Measurements from ENCODE around the gene CCDC71. TPM values are rescaled to one million over a fixed set of nuclear protein-coding genes. Genes with fewer than 3 reads are reported as not detected.
A peak's percentile ranks its signal among the peaks of the same experiment; 100 is the strongest.

Gene CCDC71
- total RNA-seq, result 10 to 100 TPM; 12.6 to 20.5 (median 14.7) TPM
- 10 to 100 TPM; 20.0 to 26.8 (median 20.8) TPM for polyA plus RNA-seq
- long read RNA-seq, donor 1, partial matches to known transcripts, result 0 of 1 reads
- long read RNA-seq, donor 1, other reads (novel, unspliced or antisense), result 1 of 1 reads
- long read RNA-seq, donor 2, partial matches to known transcripts, result 1 of 1 reads
- long read RNA-seq, donor 2, other reads (novel, unspliced or antisense), result 0 of 1 reads

GRCh38 chr3:49165771-49166751, at the start of gene CCDC71:
TSS of gene CCDC71 (minus strand) at chr3:49166331. CDS start at chr3:49164208, 2,123 bp downstream.
- DNase-seq (peak; percentile 82 to 91), ATAC-seq (peak; percentile 78 to 88 (median 85))
- no peaks in the 10 kb centered on the region for H3K9me3 ChIP-seq
- no peak for TF ChIP-seq CTCF (IDR thresholded peaks at IDR 0.05)
- 2 to 3% (median 3%) methylated on average over 52 to 69 of the region's 69 CpGs for WGBS, 3 donors
- H3K27ac ChIP-seq, result peak within 1 kb of the TSS; percentile 95
- H3K4me3 ChIP-seq, result peak within 1 kb of the TSS; percentile 98
- H3K36me3 ChIP-seq (ENCODE audit: insufficient read depth in 1 of 2, low read depth in 1 of 2), result peaks cover 5 to 16% of the 10 kb centered on the region in 2 donors
- H3K4me1 ChIP-seq, result peaks cover 21% of the 10 kb centered on the region
- H3K27me3 ChIP-seq (ENCODE audit: insufficient read depth in 3 of 3, low read length in 2 of 3), result no peaks in the 10 kb centered on the region
- intact Hi-C loops (cut with DNase I), result loop anchor here in 1 of 2 donors (5.0 kb wide), 1 partner anchor 44 kb away; the partner anchor contains the start of gene USP19

- intact Hi-C loops (cut with DNase I), result no loop called here
- DNase-seq (no peak), ATAC-seq (no peak)
- Histone ChIP-seq H3K27ac (no peak overlapping the region), H3K36me3 (ENCODE audit: insufficient read depth in 1 of 2, low read depth in 1 of 2) (no peaks in the 10 kb centered on the region), H3K4me3 (no peak overlapping the region), H3K27me3 (ENCODE audit: insufficient read depth in 3 of 3, low read length in 2 of 3) (no peaks in the 10 kb centered on the region), H3K9me3 (no peaks in the 10 kb centered on the region), H3K4me1 (peaks cover 14% of the 10 kb centered on the region)
- WGBS, 3 donors, result 79 to 91% (median 79%) methylated on average over 2 of the region's 2 CpGs
- no peak for TF ChIP-seq CTCF (IDR thresholded peaks at IDR 0.05)
These were observed 47.9 kb upstream of the CCDC71 start for GRCh38 chr3:49213998-49214397.

GRCh38 chr3:49213541-49213943, 47.4 kb upstream of the CCDC71 start:
- DNase-seq (no peak), ATAC-seq (no peak)
- H3K4me1 ChIP-seq, result peaks cover 10% of the 10 kb centered on the region
- TF ChIP-seq CTCF (IDR thresholded peaks at IDR 0.05), result no peak
- 95 to 98% (median 96%) methylated on average over 15 of the region's 15 CpGs for WGBS, 3 donors
- no peaks in the 10 kb centered on the region for H3K27me3 ChIP-seq (ENCODE audit: insufficient read depth in 3 of 3, low read length in 2 of 3)
- H3K36me3 ChIP-seq (ENCODE audit: insufficient read depth in 1 of 2, low read depth in 1 of 2), result no peaks in the 10 kb centered on the region
- H3K4me3 ChIP-seq, result no peak overlapping the region
- intact Hi-C loops (cut with DNase I), result no loop called here
- H3K9me3 ChIP-seq, result no peaks in the 10 kb centered on the region
- H3K27ac ChIP-seq, result no peak overlapping the region

- Histone ChIP-seq H3K36me3 (ENCODE audit: insufficient read depth in 1 of 2, low read depth in 1 of 2) (no peaks in the 10 kb centered on the region), H3K4me1 (peaks cover 4% of the 10 kb centered on the region), H3K27me3 (ENCODE audit: insufficient read depth in 3 of 3, low read length in 2 of 3) (no peaks in the 10 kb centered on the region), H3K27ac (peak overlapping the region; percentile 92), H3K9me3 (no peaks in the 10 kb centered on the region), H3K4me3 (peak overlapping the region; percentile 74)
- TF ChIP-seq CTCF (IDR thresholded peaks at IDR 0.05), result no peak
- ATAC-seq (peak; percentile 1 to 35 (median 8)), DNase-seq (peak in 1 of 2 donors; percentile 62)
- intact Hi-C loops (cut with DNase I), result no loop called here
- 52 to 75% (median 57%) methylated on average over 15 of the region's 15 CpGs for WGBS, 3 donors
These were observed 33.8 kb upstream of the CCDC71 start for GRCh38 chr3:49199900-49200281.

Data from psoas muscle (tissue), 8 donors.